ENCODE data around the gene SPATA16. TPM values are rescaled to one million over a fixed set of nuclear protein-coding genes. Genes with fewer than 3 reads are reported as not detected.

SPATA16 gene
- total RNA-seq, 2 experiments from 2014 or later = not detected

DNA sequence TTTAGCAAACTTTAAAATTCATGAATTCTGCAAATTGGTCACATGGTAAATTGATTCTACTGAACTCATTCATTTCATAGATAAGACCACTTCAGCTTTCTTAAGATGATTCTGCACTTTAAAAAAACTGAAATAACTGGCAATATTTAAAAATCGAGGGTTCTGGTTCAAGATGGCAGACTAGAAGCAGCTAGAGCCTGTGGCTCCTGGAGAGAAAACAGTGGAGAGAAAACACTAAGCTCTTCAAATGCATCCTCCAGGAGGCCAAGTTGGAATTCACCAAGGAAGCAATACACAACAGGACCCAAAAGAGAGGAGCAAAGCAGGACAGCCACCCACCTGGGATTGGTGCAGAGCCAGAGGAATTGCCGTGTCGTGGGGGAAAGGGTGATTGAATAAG, 132.1 kb downstream of the SPATA16 start:
- Mint-ChIP-seq H3K9me3 (no peaks in the 10 kb centered on the region), H3K4me3 (no peak overlapping the region), H3K36me3 (no peaks in the 10 kb centered on the region), H3K4me1 (no peaks in the 10 kb centered on the region), H3K27me3 (no peaks in the 10 kb centered on the region), H3K27ac (no peak overlapping the region)
- POLR2A ChIA-PET = no interaction called here
- no peak for DNase-seq
- no peak for ATAC-seq (ENCODE audit: low read depth)

DNA sequence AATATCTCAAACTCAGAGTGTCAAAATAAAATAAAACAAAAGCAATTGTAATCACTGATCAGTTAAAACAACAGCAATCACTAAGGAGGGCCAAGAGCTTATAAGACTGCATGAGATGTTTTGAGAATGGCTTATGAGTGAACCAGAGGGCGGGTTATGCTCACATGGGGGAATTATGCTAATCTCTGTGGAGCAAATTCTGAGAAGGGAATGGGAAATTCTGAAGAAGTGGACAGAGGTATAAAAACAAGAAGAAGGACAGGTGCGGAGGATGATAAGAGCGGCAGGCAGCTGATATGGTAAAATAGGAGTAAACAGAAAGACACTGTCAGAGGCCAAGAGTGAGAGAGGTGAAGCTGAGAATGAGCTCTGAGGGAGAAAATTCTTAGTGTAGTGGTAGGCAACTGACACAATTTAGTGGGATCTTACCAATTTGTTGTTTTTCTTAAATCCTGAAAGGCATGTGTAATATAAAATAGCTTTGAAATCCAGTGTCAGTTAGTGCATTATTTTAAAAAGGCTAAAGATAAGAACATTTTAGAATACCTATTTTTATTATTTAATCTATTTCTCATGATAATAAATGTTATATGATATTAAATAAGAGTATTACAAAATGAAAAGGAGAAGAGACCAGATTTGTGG, 133.8 kb downstream of the SPATA16 start:
- H3K4me3 Mint-ChIP-seq = no peak overlapping the region
- H3K9me3 Mint-ChIP-seq = no peaks in the 10 kb centered on the region
- H3K27ac Mint-ChIP-seq = no peak overlapping the region
- POLR2A ChIA-PET = no interaction called here
- H3K27me3 Mint-ChIP-seq = no peaks in the 10 kb centered on the region
- no peaks in the 10 kb centered on the region for H3K36me3 Mint-ChIP-seq
- no peaks in the 10 kb centered on the region for H3K4me1 Mint-ChIP-seq
- DNase-seq = no peak
- ATAC-seq (ENCODE audit: low read depth) = no peak

DNA sequence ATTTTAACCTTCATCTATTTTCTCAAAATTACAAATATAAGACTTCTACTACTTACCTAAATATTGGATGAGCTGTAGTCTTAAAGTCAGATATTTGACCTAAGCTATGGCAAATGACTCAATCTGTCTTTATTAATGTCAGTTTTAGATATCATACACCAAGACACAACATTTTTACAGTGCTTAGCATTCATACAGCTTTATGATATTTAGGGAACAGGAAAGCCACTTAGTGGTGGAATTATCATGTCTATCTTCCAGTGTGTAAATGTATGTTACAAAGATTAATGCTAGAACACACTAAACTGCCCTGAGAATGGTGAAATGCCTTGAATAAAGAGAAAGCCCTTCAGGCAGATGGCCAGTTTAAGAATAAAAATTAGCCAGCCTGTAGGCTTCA, 135.0 kb downstream of the SPATA16 start:
- no peak overlapping the region for H3K4me3 Mint-ChIP-seq
- H3K4me1 Mint-ChIP-seq = no peaks in the 10 kb centered on the region
- no peak for DNase-seq
- POLR2A ChIA-PET = no interaction called here
- no peaks in the 10 kb centered on the region for H3K9me3 Mint-ChIP-seq
- no peaks in the 10 kb centered on the region for H3K27me3 Mint-ChIP-seq
- H3K27ac Mint-ChIP-seq = no peak overlapping the region
- no peak for ATAC-seq (ENCODE audit: low read depth)
- no peaks in the 10 kb centered on the region for H3K36me3 Mint-ChIP-seq

DNA sequence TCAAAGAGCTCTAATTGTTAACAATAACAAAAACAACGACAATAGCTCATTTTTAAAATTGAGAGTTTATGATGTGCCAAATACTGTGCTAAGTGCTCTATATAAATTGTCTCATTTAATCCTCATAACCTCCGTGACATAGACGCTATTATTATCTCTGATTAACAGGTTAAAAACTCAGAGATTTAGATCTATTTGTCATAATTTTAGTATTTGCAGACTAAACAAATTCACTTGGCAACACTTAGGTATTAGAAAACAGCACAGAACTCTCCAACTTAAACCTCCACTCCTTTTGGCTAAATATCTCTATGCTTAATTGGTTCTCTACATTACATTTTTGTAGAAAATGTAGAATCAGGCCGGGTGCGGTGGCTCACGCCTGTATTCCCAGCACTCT, 136.4 kb downstream of the SPATA16 start:
- Mint-ChIP-seq H3K36me3 (no peaks in the 10 kb centered on the region), H3K4me1 (no peaks in the 10 kb centered on the region), H3K27me3 (no peaks in the 10 kb centered on the region), H3K27ac (no peak overlapping the region), H3K4me3 (no peak overlapping the region), H3K9me3 (no peaks in the 10 kb centered on the region)
- ATAC-seq (ENCODE audit: low read depth) (no peak), DNase-seq (no peak)
- POLR2A ChIA-PET = no interaction called here

DNA sequence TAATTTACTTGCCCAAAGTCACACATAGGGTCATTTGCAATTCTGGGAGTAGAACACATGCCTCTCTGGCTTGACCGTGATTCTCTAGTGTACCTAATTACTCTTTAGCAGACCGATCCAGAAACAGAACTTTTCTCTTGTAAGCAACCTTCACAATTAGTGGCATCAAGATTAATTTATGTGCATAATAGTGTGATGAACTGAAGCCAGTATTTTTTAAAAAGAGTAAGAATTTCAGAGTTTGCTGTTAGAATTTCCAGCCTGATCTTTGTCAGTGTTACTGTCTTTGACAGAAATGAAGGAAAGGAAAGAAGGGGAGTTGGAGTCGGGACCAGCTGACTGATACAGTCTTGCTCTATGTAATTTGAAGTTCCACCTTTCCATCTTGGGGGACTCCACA, 137.1 kb downstream of the SPATA16 start:
- POLR2A ChIA-PET = no interaction called here
- no peaks in the 10 kb centered on the region for H3K36me3 Mint-ChIP-seq
- ATAC-seq (ENCODE audit: low read depth) = no peak

DNA sequence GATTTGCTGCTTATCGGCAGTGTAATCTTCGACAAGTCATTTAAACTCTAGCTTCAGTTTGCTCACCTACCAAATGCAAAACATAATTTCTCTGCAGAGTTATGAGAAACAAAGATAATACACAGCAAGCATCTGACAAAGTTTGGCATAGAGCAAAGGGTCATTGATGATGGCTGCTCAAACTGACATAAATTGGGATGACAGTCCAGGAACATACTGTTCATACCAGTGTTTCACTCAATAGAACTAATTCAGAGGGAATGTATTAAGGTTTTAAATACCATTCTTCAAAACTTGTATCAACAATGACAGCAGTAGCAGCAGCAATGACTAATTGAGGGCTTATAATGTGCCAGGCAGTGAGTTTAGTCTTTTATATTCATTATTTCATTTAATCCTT, 137.6 kb downstream of the SPATA16 start:
- H3K27me3 Mint-ChIP-seq = no peaks in the 10 kb centered on the region
- no peaks in the 10 kb centered on the region for H3K36me3 Mint-ChIP-seq
- POLR2A ChIA-PET = no interaction called here

More for the DNA sequence above, 137.1 kb downstream of the SPATA16 start:
- Mint-ChIP-seq H3K4me3 (no peak overlapping the region), H3K27ac (no peak overlapping the region), H3K9me3 (no peaks in the 10 kb centered on the region), H3K4me1 (no peaks in the 10 kb centered on the region), H3K27me3 (no peaks in the 10 kb centered on the region)
- no peak for DNase-seq

DNA sequence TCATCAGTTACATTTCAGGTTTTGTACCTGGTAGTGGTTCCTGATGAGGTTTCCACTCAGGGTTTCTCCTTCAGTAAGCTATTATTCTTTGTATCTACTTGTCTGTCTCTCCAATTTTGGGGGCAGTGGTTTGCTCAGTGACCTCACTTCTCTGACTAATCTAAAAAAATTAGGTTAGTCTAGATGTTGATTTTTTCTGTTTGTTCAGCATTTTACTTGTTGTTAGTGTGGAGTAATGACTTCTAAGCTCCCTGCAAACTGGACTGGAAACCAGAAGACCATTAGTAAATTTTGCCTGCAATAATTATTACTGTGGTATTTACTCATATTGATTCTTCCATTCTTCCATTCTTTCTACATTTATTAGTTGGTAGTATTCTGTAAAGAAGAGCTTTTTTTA, 139.4 kb downstream of the SPATA16 start:
- Mint-ChIP-seq H3K4me1 (no peaks in the 10 kb centered on the region), H3K27ac (no peak overlapping the region), H3K27me3 (no peaks in the 10 kb centered on the region), H3K4me3 (no peak overlapping the region), H3K9me3 (no peaks in the 10 kb centered on the region), H3K36me3 (no peaks in the 10 kb centered on the region)
- POLR2A ChIA-PET = no interaction called here
- ATAC-seq (ENCODE audit: low read depth) (no peak), DNase-seq (no peak)

More for the DNA sequence above, 137.6 kb downstream of the SPATA16 start:
- Mint-ChIP-seq H3K9me3 (no peaks in the 10 kb centered on the region), H3K4me3 (no peak overlapping the region), H3K4me1 (no peaks in the 10 kb centered on the region), H3K27ac (no peak overlapping the region)
- ATAC-seq (ENCODE audit: low read depth) (no peak), DNase-seq (no peak)

DNA sequence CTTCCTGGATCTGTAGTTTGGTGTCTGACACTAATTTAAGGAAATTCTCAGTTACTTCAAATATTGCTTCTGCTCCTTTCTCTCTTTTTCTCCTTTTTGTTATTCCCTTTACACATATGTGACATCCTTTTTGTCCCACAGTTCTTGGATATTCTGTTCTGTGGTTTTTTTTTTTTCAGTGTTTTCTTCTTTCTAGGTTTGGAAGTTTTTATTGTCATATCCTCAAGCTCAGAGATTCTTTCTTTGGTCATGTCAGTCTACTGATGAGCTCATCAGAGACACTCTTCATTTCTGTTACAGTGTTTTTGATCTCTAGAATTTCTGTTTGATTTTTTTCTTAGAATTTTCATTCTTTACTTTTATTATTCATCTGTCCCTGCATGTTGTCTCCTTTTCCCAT, 140.5 kb downstream of the SPATA16 start:
- no peaks in the 10 kb centered on the region for H3K9me3 Mint-ChIP-seq
- ATAC-seq (ENCODE audit: low read depth) = no peak
- POLR2A ChIA-PET = no interaction called here
- no peak overlapping the region for H3K4me3 Mint-ChIP-seq
- no peaks in the 10 kb centered on the region for H3K4me1 Mint-ChIP-seq
- no peaks in the 10 kb centered on the region for H3K27me3 Mint-ChIP-seq
- H3K27ac Mint-ChIP-seq = no peak overlapping the region
- no peaks in the 10 kb centered on the region for H3K36me3 Mint-ChIP-seq
- DNase-seq = no peak

GRCh38 chr3:172993412-172993811, 147.6 kb downstream of the SPATA16 start:
- POLR2A ChIA-PET = no interaction called here
- DNase-seq (no peak), ATAC-seq (ENCODE audit: low read depth) (no peak)
- Mint-ChIP-seq H3K4me3 (no peak overlapping the region), H3K27me3 (no peaks in the 10 kb centered on the region), H3K36me3 (no peaks in the 10 kb centered on the region), H3K27ac (no peak overlapping the region), H3K4me1 (no peaks in the 10 kb centered on the region), H3K9me3 (no peaks in the 10 kb centered on the region)

- no peak for DNase-seq
- Mint-ChIP-seq H3K4me3 (no peak overlapping the region), H3K36me3 (no peaks in the 10 kb centered on the region), H3K9me3 (no peaks in the 10 kb centered on the region), H3K27ac (no peak overlapping the region), H3K4me1 (no peaks in the 10 kb centered on the region), H3K27me3 (no peaks in the 10 kb centered on the region)
- ATAC-seq (ENCODE audit: low read depth) = no peak
- POLR2A ChIA-PET = no interaction called here
Measured at GRCh38 chr3:172991424-172991996, 149.5 kb downstream of the SPATA16 start.

DNA sequence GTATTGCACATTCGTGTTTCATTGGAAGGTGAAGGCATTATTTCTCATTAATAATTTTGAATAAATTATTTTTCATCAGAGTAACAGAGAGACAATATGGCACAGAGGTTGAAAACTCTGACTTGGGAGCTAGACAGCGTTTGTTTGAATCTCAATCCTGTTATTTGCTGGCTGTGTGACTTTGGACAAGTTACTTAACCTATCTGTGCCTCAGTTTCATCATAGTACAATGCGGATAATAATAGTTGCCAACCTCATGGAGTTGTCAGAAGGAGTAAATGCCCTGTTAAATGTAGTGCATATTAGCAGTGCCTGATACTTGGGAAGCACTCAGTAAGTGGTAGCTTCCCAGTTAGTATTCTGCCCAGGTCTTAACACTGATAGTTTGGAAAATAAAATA, 151.7 kb downstream of the SPATA16 start:
- Mint-ChIP-seq H3K27me3 (no peaks in the 10 kb centered on the region), H3K27ac (no peak overlapping the region), H3K4me3 (no peak overlapping the region), H3K9me3 (no peaks in the 10 kb centered on the region), H3K4me1 (no peaks in the 10 kb centered on the region), H3K36me3 (no peaks in the 10 kb centered on the region)
- no peak for DNase-seq
- POLR2A ChIA-PET = no interaction called here
- ATAC-seq (ENCODE audit: low read depth) = no peak

DNA sequence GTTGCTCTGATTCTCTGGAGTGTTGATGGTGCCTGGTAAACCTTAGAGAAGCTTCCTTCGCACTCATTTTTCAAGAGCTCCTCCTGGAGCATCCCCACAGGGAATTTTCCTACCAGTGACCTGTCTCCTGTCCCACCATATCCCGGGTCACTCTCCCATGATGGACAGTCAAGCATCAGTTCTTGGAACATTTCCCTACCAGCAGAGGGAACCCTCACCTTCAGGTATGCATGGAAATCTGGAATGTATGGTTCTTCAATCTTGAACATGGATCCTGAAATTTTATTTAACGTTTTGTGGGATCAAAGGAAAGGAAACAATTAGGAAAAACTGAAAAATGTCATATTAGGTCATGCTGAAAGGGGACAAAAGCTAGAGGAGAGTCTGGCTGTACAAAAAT, 153.8 kb downstream of the SPATA16 start:
- no peak overlapping the region for H3K4me3 Mint-ChIP-seq
- DNase-seq = no peak
- H3K36me3 Mint-ChIP-seq = no peaks in the 10 kb centered on the region
- H3K27ac Mint-ChIP-seq = no peak overlapping the region
- H3K27me3 Mint-ChIP-seq = no peaks in the 10 kb centered on the region
- POLR2A ChIA-PET = no interaction called here
- H3K9me3 Mint-ChIP-seq = no peaks in the 10 kb centered on the region
- no peaks in the 10 kb centered on the region for H3K4me1 Mint-ChIP-seq
- ATAC-seq (ENCODE audit: low read depth) = no peak

DNA sequence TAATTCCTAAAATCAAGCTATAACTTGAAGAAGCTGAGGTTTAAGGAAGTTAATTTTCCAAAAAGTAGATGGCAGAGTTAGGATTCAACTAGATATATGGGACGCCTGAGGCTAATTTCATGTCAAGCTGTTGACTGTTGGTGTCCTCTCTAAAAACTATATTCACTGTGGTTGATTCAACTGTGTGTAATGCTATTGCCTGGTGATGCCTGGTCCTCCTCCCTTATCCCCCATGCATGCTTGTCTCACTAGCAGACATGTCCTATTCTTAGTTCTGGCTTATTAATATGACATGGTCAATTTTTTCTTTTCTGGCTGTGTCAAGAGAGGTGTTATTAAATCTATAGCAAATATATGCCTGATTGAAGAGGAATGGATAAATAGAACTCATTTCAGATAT, 156.1 kb downstream of the SPATA16 start:
- no peak for DNase-seq
- Mint-ChIP-seq H3K36me3 (no peaks in the 10 kb centered on the region), H3K4me3 (no peak overlapping the region), H3K9me3 (no peaks in the 10 kb centered on the region), H3K27ac (no peak overlapping the region), H3K27me3 (no peaks in the 10 kb centered on the region), H3K4me1 (no peaks in the 10 kb centered on the region)
- ATAC-seq (ENCODE audit: low read depth) = no peak
- POLR2A ChIA-PET = no interaction called here

GRCh38 chr3:172982736-172983364, 158.2 kb downstream of the SPATA16 start:
- Mint-ChIP-seq H3K27ac (no peak overlapping the region), H3K36me3 (no peaks in the 10 kb centered on the region), H3K9me3 (no peaks in the 10 kb centered on the region), H3K4me3 (no peak overlapping the region), H3K4me1 (no peaks in the 10 kb centered on the region), H3K27me3 (no peaks in the 10 kb centered on the region)
- DNase-seq (no peak), ATAC-seq (ENCODE audit: low read depth) (no peak)
- POLR2A ChIA-PET = no interaction called here

Measured in activated naive CD8-positive, alpha-beta T cell treated with anti-CD3 and anti-CD28 coated beads, Interleukin-2, amount 10 ng/mL, durations not matched to agents 7 days and 5 days (primary cell).